GM12864 (cell line): ENCODE results near the gene WWC2.
"Not testable (repeated sequence)": the region's sequence is repeated elsewhere in the genome, so short reads cannot be mapped to it uniquely, and the experiment has no call there.

Experiments used
- DNase-seq: peaks from one replicate; pipeline ENCODE4 v3.0.0-alpha.2; 2011; ENCODE audit warnings: low read depth
- H3K4me3 ChIP-seq: 2 replicates; pipeline ENCODE4 v1.5.1; 2011; ENCODE audit warnings: mild to moderate bottlenecking, low read depth, low read length, control low read depth
- CTCF ChIP-seq: IDR thresholded peaks from 2 replicates; pipeline ENCODE4 v1.5.1; 2011; ENCODE audit warnings: low read depth, mild to moderate bottlenecking, moderate library complexity, low read length, control low read depth, inconsistent platforms; ENCODE audit errors: missing control alignments

WWC2 gene

GRCh38 chr4:183185559-183185958 is 86.5 kb downstream of the WWC2 start:
- no peak overlapping the region for H3K4me3 ChIP-seq
- DNase-seq: no peak
- TF ChIP-seq CTCF: no peak

- TF ChIP-seq CTCF: no peak
- no peak overlapping the region for H3K4me3 ChIP-seq
- DNase-seq: no peak
Observed at GRCh38 chr4:183186813-183187212, 87.8 kb downstream of the WWC2 start.

GRCh38 chr4:183190900-183191527 is 92.0 kb downstream of the WWC2 start:
- DNase-seq: no peak
- TF ChIP-seq CTCF: no peak

GRCh38 chr4:183191630-183192029 is 92.6 kb downstream of the WWC2 start:
- no peak for DNase-seq
- TF ChIP-seq CTCF: no peak
- no peak overlapping the region for H3K4me3 ChIP-seq

More at GRCh38 chr4:183190900-183191527, 92.0 kb downstream of the WWC2 start:
- no peak overlapping the region for H3K4me3 ChIP-seq

GRCh38 chr4:183192571-183192970 is 93.5 kb downstream of the WWC2 start:
- no peak overlapping the region for H3K4me3 ChIP-seq
- TF ChIP-seq CTCF: no peak

GRCh38 chr4:183193730-183194338 is 94.8 kb downstream of the WWC2 start:
- not testable (repeated sequence) for DNase-seq, H3K4me3 ChIP-seq

More at GRCh38 chr4:183192571-183192970, 93.5 kb downstream of the WWC2 start:
- DNase-seq: no peak

- DNase-seq: no peak
- H3K4me3 ChIP-seq: no peak overlapping the region
Observed at GRCh38 chr4:183195534-183195933, 96.5 kb downstream of the WWC2 start.

More at GRCh38 chr4:183195534-183195933, 96.5 kb downstream of the WWC2 start:
- TF ChIP-seq CTCF: no peak
